GM20000 (cell line): Measurements from ENCODE around the gene COL5A3.

Experiments used
- DNase-seq: peaks from one replicate; pipeline ENCODE4 v3.0.0; 2012; ENCODE audit warnings: low spot score
- CTCF ChIP-seq: IDR thresholded peaks from 2 replicates; pipeline ENCODE4 v1.5.1; 2012; ENCODE audit warnings: mild to moderate bottlenecking, control low read depth; ENCODE audit errors: extremely low read depth, missing control alignments

The COL5A3 gene

GRCh38 chr19:10004617-10005016 lies 5.7 kb downstream of the COL5A3 start:
- TF ChIP-seq CTCF, result no peak

DNA sequence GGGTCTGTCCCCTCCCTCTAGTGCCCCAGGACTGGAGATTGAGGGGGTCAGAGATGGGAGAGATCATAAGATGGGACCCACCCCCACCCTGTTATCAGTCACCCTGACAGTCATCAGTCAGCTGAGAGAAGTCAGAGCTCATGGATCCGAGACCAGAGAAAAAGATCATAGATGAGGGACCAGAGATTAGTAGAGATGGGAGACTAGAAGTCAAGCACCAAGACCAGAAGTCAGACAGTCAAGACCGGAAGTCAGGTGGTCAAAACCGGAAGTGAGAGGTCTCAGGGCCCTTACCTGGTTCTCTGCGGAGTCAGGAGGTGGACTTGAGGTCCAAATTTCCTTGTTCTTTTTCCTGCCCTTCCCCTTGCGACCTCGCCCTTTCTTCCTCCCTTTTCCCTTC lies 7.0 kb downstream of the COL5A3 start:
- DNase-seq, result no peak
- TF ChIP-seq CTCF, result no peak

More at GRCh38 chr19:10004617-10005016, 5.7 kb downstream of the COL5A3 start:
- no peak for DNase-seq

DNA sequence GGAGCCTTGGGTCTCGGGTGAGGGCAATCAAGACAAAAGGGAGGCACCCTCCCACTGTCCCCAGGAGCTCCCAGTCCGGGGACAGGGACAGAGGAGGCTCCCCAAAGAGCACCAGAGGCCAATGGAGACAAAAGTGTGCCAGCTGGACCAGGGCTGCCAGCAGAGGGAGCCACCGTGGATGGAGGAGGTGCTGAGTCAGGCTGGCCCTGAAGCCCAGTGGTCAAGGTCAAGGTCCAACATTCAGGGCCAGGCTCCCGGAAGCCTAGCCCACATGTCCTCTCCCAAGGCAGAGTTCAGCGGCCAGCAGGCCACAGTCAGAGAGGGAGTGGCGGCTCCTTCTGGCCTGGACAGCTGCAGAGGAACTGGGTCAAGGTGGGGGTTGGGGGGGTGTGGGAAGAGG lies 8.4 kb downstream of the COL5A3 start:
- peak; percentile 24 for TF ChIP-seq CTCF
- no peak for DNase-seq

DNA sequence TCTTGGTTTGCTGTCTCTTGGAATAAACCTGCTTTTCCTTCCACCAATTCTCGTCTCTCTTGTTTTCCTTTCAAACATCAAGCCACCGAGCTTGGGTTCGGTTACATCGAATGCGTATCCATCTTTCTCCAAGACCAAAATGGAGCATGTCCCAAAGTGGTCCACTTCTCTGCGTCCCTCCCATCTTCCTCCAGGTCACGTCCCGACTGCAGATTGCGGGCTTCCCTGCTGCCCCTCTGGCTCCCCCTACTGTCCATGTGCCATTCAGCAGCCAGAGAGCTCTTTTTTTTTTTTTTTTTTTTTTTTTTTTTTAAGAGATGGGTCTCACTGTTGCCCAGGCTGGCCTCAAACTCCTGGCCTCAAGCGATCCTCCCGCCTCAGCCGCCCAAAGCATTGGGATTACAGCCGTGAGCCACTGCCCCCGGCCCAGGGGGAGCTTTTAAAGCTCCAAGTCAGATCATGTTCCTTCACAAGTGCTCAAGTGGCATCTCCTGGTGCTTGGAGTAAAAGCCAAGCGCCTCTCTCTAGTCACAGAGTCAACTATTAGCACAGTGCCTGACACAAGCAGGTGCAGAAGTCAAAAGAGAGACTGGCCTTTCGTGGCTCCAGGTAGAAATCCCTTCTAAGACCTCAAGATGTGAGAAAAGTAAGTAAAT lies 10.0 kb downstream of the COL5A3 start:
- peak; percentile 87 for DNase-seq
- TF ChIP-seq CTCF, result peak; percentile 40

DNA sequence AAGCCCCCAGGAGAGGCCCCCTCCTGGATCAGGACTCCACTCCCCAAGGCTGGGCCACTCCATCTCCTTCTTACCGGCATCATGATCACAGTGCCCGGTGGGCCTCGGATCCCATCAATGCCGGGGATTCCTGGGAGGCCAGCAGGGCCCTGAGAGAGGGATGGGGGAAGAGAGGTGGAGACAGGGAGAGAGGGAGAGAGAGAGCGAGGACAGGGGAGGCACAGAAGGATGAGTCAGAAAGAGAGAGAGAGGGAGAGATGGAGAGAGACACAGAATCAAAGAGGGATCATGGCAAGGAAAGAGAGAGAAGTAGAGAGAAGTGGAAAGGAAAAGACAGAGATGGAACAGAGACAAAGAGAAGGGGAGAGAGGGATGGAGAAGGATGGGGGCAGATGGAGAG lies 13.8 kb downstream of the COL5A3 start:
- DNase-seq, result no peak
- TF ChIP-seq CTCF, result no peak

DNA sequence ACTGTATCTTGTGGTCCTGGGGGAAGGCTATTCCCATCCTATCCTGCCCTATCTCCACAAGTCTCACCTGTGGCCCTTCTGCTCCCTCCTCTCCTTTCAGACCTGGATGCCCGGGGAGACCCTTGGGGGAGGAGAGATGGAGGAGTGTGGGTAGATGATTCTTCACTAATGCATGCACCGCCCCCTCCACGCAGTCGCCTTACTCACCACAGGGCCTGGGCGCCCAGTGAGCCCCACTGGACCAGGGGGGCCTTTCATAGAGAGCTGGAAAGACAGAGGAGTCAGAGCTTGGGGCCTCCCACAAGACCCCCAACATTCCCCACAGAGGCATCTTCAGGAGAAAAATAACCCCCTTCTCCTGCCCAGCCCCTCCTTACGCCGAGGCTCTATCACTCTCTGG lies 14.3 kb downstream of the COL5A3 start:
- TF ChIP-seq CTCF, result no peak
- DNase-seq, result no peak

GRCh38 chr19:9995084-9995483 lies 15.2 kb downstream of the COL5A3 start:
- no peak for TF ChIP-seq CTCF
- DNase-seq, result no peak
